RWPE2 (cell line): ENCODE results near the gene GPN2.
"Not testable (repeated sequence)": the region's sequence is repeated elsewhere in the genome, so short reads cannot be mapped to it uniquely, and the experiment has no call there.

Source experiments
- ATAC-seq: fragments of 200-7000 bp; cut with Tn5 transposase; 3 replicates; pipeline ENCODE4 v1.9.1; 2021; ENCODE audit warnings: low read depth
- DNase-seq: peaks from one replicate; pipeline ENCODE4 v3.0.0-alpha.2; 2020; ENCODE audit warnings: low spot score
- H3K27ac ChIP-seq: fragments of 450-650 bp; 2 replicates; pipeline ENCODE4 v1.5.1; 2017; ENCODE audit warnings: mild to moderate bottlenecking; ENCODE audit not compliant: poor library complexity, severe bottlenecking
- H3K27me3 ChIP-seq: fragments of 250-450 bp; sonication (Bioruptor Pico); 2 replicates; pipeline ENCODE4 v1.5.1; 2021; ENCODE audit warnings: mild to moderate bottlenecking, moderate library complexity; ENCODE audit not compliant: insufficient read depth, poor library complexity, severe bottlenecking
- H3K36me3 ChIP-seq: fragments of 250-450 bp; sonication (Bioruptor Pico); 2 replicates; pipeline ENCODE4 v1.5.1; 2020; ENCODE audit warnings: low read depth, mild to moderate bottlenecking, moderate library complexity
- H3K4me1 ChIP-seq: fragments of 250-450 bp; sonication (Bioruptor Pico); 2 replicates; pipeline ENCODE4 v1.5.1; 2021; ENCODE audit warnings: mild to moderate bottlenecking, moderate library complexity; ENCODE audit not compliant: insufficient read depth, poor library complexity, severe bottlenecking
- H3K4me3 ChIP-seq: fragments of 250-450 bp; sonication (Bioruptor Pico); 2 replicates; pipeline ENCODE4 v1.5.1; 2021; ENCODE audit warnings: mild to moderate bottlenecking, moderate library complexity; ENCODE audit not compliant: severe bottlenecking
- H3K9me3 ChIP-seq: fragments of 250-450 bp; sonication (Bioruptor Pico); 2 replicates; pipeline ENCODE4 v1.5.1; 2021; ENCODE audit warnings: mild to moderate bottlenecking, moderate library complexity; ENCODE audit not compliant: severe bottlenecking
- CTCF ChIP-seq: fragments of 450-650 bp; IDR thresholded peaks from one replicate; pipeline ENCODE4 v1.5.1; 2017; ENCODE audit warnings: mild to moderate bottlenecking, moderate library complexity; ENCODE audit not compliant: poor library complexity, severe bottlenecking

Gene GPN2

GRCh38 chr1:26879793-26880192 lies 10.3 kb downstream of the GPN2 start:
- Histone ChIP-seq H3K27me3 (no peaks in the 10 kb centered on the region), H3K27ac (no peak overlapping the region), H3K4me1 (peaks cover 8% of the 10 kb centered on the region), H3K9me3 (no peaks in the 10 kb centered on the region), H3K4me3 (no peak overlapping the region), H3K36me3 (peaks cover 73% of the 10 kb centered on the region)
- no peak for TF ChIP-seq CTCF
- DNase-seq (no peak), ATAC-seq (no peak)

- no peaks in the 10 kb centered on the region for H3K9me3 ChIP-seq
- no peaks in the 10 kb centered on the region for H3K27me3 ChIP-seq
- ATAC-seq, result no peak
- TF ChIP-seq CTCF, result no peak
- H3K36me3 ChIP-seq, result peaks cover 52% of the 10 kb centered on the region
- H3K4me1 ChIP-seq, result peaks cover 13% of the 10 kb centered on the region
- peak overlapping the region; percentile 30 for H3K27ac ChIP-seq
- H3K4me3 ChIP-seq, result no peak overlapping the region
- DNase-seq, result no peak
These were observed 12.8 kb downstream of the GPN2 start for GRCh38 chr1:26877326-26877725.

GRCh38 chr1:26874896-26875295 lies 15.2 kb downstream of the GPN2 start:
- H3K4me1 ChIP-seq, result peaks cover 19% of the 10 kb centered on the region
- H3K4me3 ChIP-seq, result no peak overlapping the region
- TF ChIP-seq CTCF, result no peak
- H3K36me3 ChIP-seq, result peaks cover 35% of the 10 kb centered on the region
- H3K9me3 ChIP-seq, result peaks cover 2% of the 10 kb centered on the region
- DNase-seq (no peak), ATAC-seq (no peak)
- H3K27me3 ChIP-seq, result no peaks in the 10 kb centered on the region
- H3K27ac ChIP-seq, result peak overlapping the region; percentile 74

GRCh38 chr1:26873097-26873496 lies 17.0 kb downstream of the GPN2 start:
- not testable (repeated sequence) for H3K27me3 ChIP-seq, H3K4me3 ChIP-seq, DNase-seq, ATAC-seq, H3K9me3 ChIP-seq
- peaks cover 19% of the 10 kb centered on the region for H3K4me1 ChIP-seq
- peaks cover 17% of the 10 kb centered on the region for H3K36me3 ChIP-seq
- H3K27ac ChIP-seq, result peak overlapping the region; percentile 74

- ATAC-seq, result peak; percentile 70
These were observed 25.2 kb downstream of the GPN2 start for GRCh38 chr1:26864610-26865480.

More at GRCh38 chr1:26864610-26865480, 25.2 kb downstream of the GPN2 start:
- TF ChIP-seq CTCF, result no peak
- Histone ChIP-seq H3K4me1 (peaks cover 36% of the 10 kb centered on the region), H3K4me3 (peak overlapping the region; percentile 80), H3K27me3 (no peaks in the 10 kb centered on the region), H3K27ac (peak overlapping the region; percentile 98), H3K9me3 (no peaks in the 10 kb centered on the region), H3K36me3 (peaks cover 15% of the 10 kb centered on the region)
- DNase-seq, result peak; percentile 99
